ENCODE results near the gene ABRAXAS1. TPM values are rescaled to one million over a fixed set of nuclear protein-coding genes. Genes with fewer than 3 reads are reported as not detected.
A peak's percentile ranks its signal among the peaks of the same experiment; 100 is the strongest.

Gene ABRAXAS1
- polyA plus RNA-seq, 1 donor (not counting 4 experiments of a cell fraction or from before 2014, with no cell fraction given): 9.4 TPM

- no peak overlapping the region for H3K9ac ChIP-seq (ENCODE audit: control insufficient read depth, extremely low read depth, insufficient read depth, low read length)
- H2AFZ ChIP-seq (ENCODE audit: control insufficient read depth, low read length): no peak overlapping the region
- no peak overlapping the region for H3K27ac ChIP-seq (ENCODE audit: control insufficient read depth, insufficient read depth, low read length)
- no peaks in the 10 kb centered on the region for H3K27me3 ChIP-seq (ENCODE audit: control insufficient read depth, extremely low read depth, insufficient read depth, low read length)
- peak; percentile 13 for FAIRE-seq
- no peaks in the 10 kb centered on the region for H3K79me2 ChIP-seq (ENCODE audit: control insufficient read depth, insufficient read depth, low read length)
- no peak overlapping the region for H3K4me2 ChIP-seq (ENCODE audit: control insufficient read depth, extremely low read depth, insufficient read depth, low read depth, low read length)
- no peak for DNase-seq (ENCODE audit: low read depth, low spot score)
- no peaks in the 10 kb centered on the region for H4K20me1 ChIP-seq (ENCODE audit: control insufficient read depth, extremely low read depth, insufficient read depth, low read length)
- H3K4me3 ChIP-seq (ENCODE audit: control insufficient read depth in 2 of 3, extremely low read depth in 1 of 3, insufficient read depth in 2 of 3, low read depth in 1 of 3, low read length in 3 of 3): no peak overlapping the region
- dilution Hi-C loops (cut with MboI; ENCODE audit: extremely low pct_ligation_motif_present, low sequenced_read_pairs): no loop called here
- no peaks in the 10 kb centered on the region for H3K9me3 ChIP-seq (ENCODE audit: control insufficient read depth, low read depth, low read length)
- no peaks in the 10 kb centered on the region for H3K9me1 ChIP-seq (ENCODE audit: control insufficient read depth, extremely low read depth, insufficient read depth, low read length)
- TF ChIP-seq EZH2 (IDR thresholded peaks at IDR 0.05; ENCODE audit: low read length): no peak
- TF ChIP-seq CTCF (optimal IDR thresholded peaks at IDR 0.05 in 1 of 3, IDR thresholded peaks at IDR 0.05 in 1 of 3, conservative IDR thresholded peaks at IDR 0.05 in 1 of 3; ENCODE audit: extremely low read depth in 1 of 3, insufficient read depth in 2 of 3, low read length in 3 of 3): no peak
- H3K4me1 ChIP-seq (ENCODE audit: control insufficient read depth, extremely low read depth, insufficient read depth, low read length): no peaks in the 10 kb centered on the region
- peaks cover 3 to 8% of the 10 kb centered on the region in 2 experiments for H3K36me3 ChIP-seq (ENCODE audit: control insufficient read depth in 2 of 2, extremely low read depth in 1 of 2, insufficient read depth in 2 of 2, low read length in 2 of 2)
Measured at GRCh38 chr4:83417566-83417965, 67.3 kb downstream of the ABRAXAS1 start.

- dilution Hi-C loops (cut with MboI; ENCODE audit: extremely low pct_ligation_motif_present, low sequenced_read_pairs): no loop called here
- Histone ChIP-seq H3K4me3 (ENCODE audit: control insufficient read depth in 2 of 3, extremely low read depth in 1 of 3, insufficient read depth in 2 of 3, low read depth in 1 of 3, low read length in 3 of 3) (no peak overlapping the region), H3K9me1 (ENCODE audit: control insufficient read depth, extremely low read depth, insufficient read depth, low read length) (no peaks in the 10 kb centered on the region), H3K36me3 (ENCODE audit: control insufficient read depth in 2 of 2, extremely low read depth in 1 of 2, insufficient read depth in 2 of 2, low read length in 2 of 2) (peaks cover 2 to 4% of the 10 kb centered on the region in 2 experiments), H3K27ac (ENCODE audit: control insufficient read depth, insufficient read depth, low read length) (no peak overlapping the region), H3K9me3 (ENCODE audit: control insufficient read depth, low read depth, low read length) (no peaks in the 10 kb centered on the region), H3K4me1 (ENCODE audit: control insufficient read depth, extremely low read depth, insufficient read depth, low read length) (no peaks in the 10 kb centered on the region), H3K4me2 (ENCODE audit: control insufficient read depth, extremely low read depth, insufficient read depth, low read depth, low read length) (no peak overlapping the region), H3K9ac (ENCODE audit: control insufficient read depth, extremely low read depth, insufficient read depth, low read length) (no peak overlapping the region), H4K20me1 (ENCODE audit: control insufficient read depth, extremely low read depth, insufficient read depth, low read length) (no peaks in the 10 kb centered on the region), H2AFZ (ENCODE audit: control insufficient read depth, low read length) (no peak overlapping the region), H3K79me2 (ENCODE audit: control insufficient read depth, insufficient read depth, low read length) (no peaks in the 10 kb centered on the region), H3K27me3 (ENCODE audit: control insufficient read depth, extremely low read depth, insufficient read depth, low read length) (no peaks in the 10 kb centered on the region)
- FAIRE-seq (no peak), DNase-seq (ENCODE audit: low read depth, low spot score) (no peak)
- no peak for TF ChIP-seq CTCF (optimal IDR thresholded peaks at IDR 0.05 in 1 of 3, IDR thresholded peaks at IDR 0.05 in 1 of 3, conservative IDR thresholded peaks at IDR 0.05 in 1 of 3; ENCODE audit: extremely low read depth in 1 of 3, insufficient read depth in 2 of 3, low read length in 3 of 3)
- no peak for TF ChIP-seq EZH2 (IDR thresholded peaks at IDR 0.05; ENCODE audit: low read length)
Measured at GRCh38 chr4:83413676-83414075, 71.2 kb downstream of the ABRAXAS1 start.

Other genes starting within 250 kb of the ABRAXAS1 start
- 15.5 to 29.1 TPM (median 20.3 TPM) in 3 replicates for gene COQ2, start 200.3 kb downstream of the ABRAXAS1 start, polyA plus RNA-seq
- gene HPSE, start 150.3 kb downstream of the ABRAXAS1 start, polyA plus RNA-seq: 1.9 to 5.7 TPM (median 3.4 TPM) in 3 replicates
- 6.7 to 10.5 TPM (median 8.4 TPM) in 3 replicates for gene HELQ, start 29.3 kb downstream of the ABRAXAS1 start, polyA plus RNA-seq
- 30.3 to 55.4 TPM (median 30.3 TPM) in 3 replicates for gene MRPS18C, start 29.0 kb downstream of the ABRAXAS1 start, polyA plus RNA-seq
- 0.39 to 3.6 TPM (median 2.4 TPM) in 3 replicates for gene GPAT3, start 51.0 kb upstream of the ABRAXAS1 start, polyA plus RNA-seq

All from keratinocyte (primary cell).